Measurements from ENCODE around the gene KLHL11.
"Not testable (repeated sequence)": the region's sequence is repeated elsewhere in the genome, so short reads cannot be mapped to it uniquely, and the experiment has no call there.

The KLHL11 gene

GRCh38 chr17:41882756-41883155 is 17.5 kb upstream of the KLHL11 start:
- no peak for DNase-seq

GRCh38 chr17:41880130-41880529 is 14.9 kb upstream of the KLHL11 start:
- DNase-seq = no peak

- DNase-seq = not testable (repeated sequence)
Observed at GRCh38 chr17:41874293-41874670, 9.1 kb upstream of the KLHL11 start.

GRCh38 chr17:41873559-41874292 is 8.5 kb upstream of the KLHL11 start:
- no peak for DNase-seq

- no peak for DNase-seq
Observed at GRCh38 chr17:41871789-41872188, 6.6 kb upstream of the KLHL11 start.

- DNase-seq = no peak
Observed at GRCh38 chr17:41870627-41871026, 5.4 kb upstream of the KLHL11 start.

- no peak for DNase-seq
Observed at GRCh38 chr17:41870097-41870496, 4.9 kb upstream of the KLHL11 start.

- no peak for DNase-seq
Observed at GRCh38 chr17:41869426-41869825, 4.2 kb upstream of the KLHL11 start.

- DNase-seq = no peak
Observed at GRCh38 chr17:41868568-41868967, 3.3 kb upstream of the KLHL11 start.

- no peak for DNase-seq
Observed at GRCh38 chr17:41865596-41865893, 322 bp upstream of the KLHL11 start.

GRCh38 chr17:41864498-41864835 is 756 bp downstream of the KLHL11 start:
- DNase-seq = no peak

- DNase-seq = peak; percentile 14
Observed at GRCh38 chr17:41863074-41863848, 2.0 kb downstream of the KLHL11 start.

GRCh38 chr17:41860254-41860931 is 4.8 kb downstream of the KLHL11 start:
- DNase-seq = no peak

GRCh38 chr17:41851382-41851781 is 13.8 kb downstream of the KLHL11 start:
- DNase-seq = not testable (repeated sequence)

- no peak for DNase-seq
Observed at GRCh38 chr17:41849251-41849990, 15.8 kb downstream of the KLHL11 start.

- no peak for DNase-seq
Observed at GRCh38 chr17:41848788-41849187, 16.4 kb downstream of the KLHL11 start.

- no peak for DNase-seq
Observed at GRCh38 chr17:41844971-41845370, 20.3 kb downstream of the KLHL11 start.

- DNase-seq = not testable (repeated sequence)
Observed at GRCh38 chr17:41840781-41841180, 24.4 kb downstream of the KLHL11 start.

GRCh38 chr17:41839448-41839847 is 25.8 kb downstream of the KLHL11 start:
- DNase-seq = not testable (repeated sequence)

GRCh38 chr17:41837761-41838538 is 27.3 kb downstream of the KLHL11 start, which contains the start of gene KLHL10:
KLHL10 (plus strand) TSS chr17:41837825; CDS start chr17:41837933, 108 bp downstream.
- no peak for DNase-seq

GRCh38 chr17:41836550-41837196 is 28.6 kb downstream of the KLHL11 start:
- no peak for DNase-seq

Measured in activated naive CD4-positive, alpha-beta T cell treated with anti-CD3 and anti-CD28 coated beads, Interleukin-2, amount 50 U/mL, for 16 hours (primary cell).